H1 (cell line): ENCODE results near the gene RASA4. TPM values are rescaled to one million over a fixed set of nuclear protein-coding genes. Genes with fewer than 3 reads are reported as not detected.
"Not testable (repeated sequence)": the region's sequence is repeated elsewhere in the genome, so short reads cannot be mapped to it uniquely, and the experiment has no call there.

Experiments
- CTCF ChIA-PET: fragments of 300-600 bp; sonication (Branson Sonifier 250); formaldehyde crosslinking; loops from one replicate; lab custom pipeline; 2021; ENCODE audit not compliant: partially characterized antibody; lab: Charles Lee
- POLR2A ChIA-PET: fragments of 300-600 bp; sonication (Branson Sonifier 250); formaldehyde crosslinking; loops from one replicate; lab custom pipeline; 2021; ENCODE audit warnings: inconsistent platforms; ENCODE audit not compliant: partially characterized antibody; lab: Charles Lee
- DNase-seq, 2 experiments: peaks; one replicate each; pipeline versions ENCODE4 v3.0.0 to v3.0.0-alpha.2; 2010 to 2022; ENCODE audit warnings: low spot score in 2 of 2, low read depth in 1 of 2, mixed read lengths in 1 of 2
- FAIRE-seq: peaks from 2 replicates; lab custom pipeline; 2011; peaks lifted over from hg19 to GRCh38; lab: Jason Lieb, UNC
- H2AFZ ChIP-seq: 2 replicates; pipeline ENCODE4 v1.8.1; 2012; ENCODE audit warnings: low read length, inconsistent platforms
- H2AK5ac ChIP-seq: 2 replicates; pipeline ENCODE4 v1.6.1; 2013; ENCODE audit warnings: low read depth, low read length
- H2BK120ac ChIP-seq: replicated peaks from 2 replicates; pipeline ENCODE3; 2013; ENCODE audit warnings: low read depth, low read length, inconsistent platforms
- H2BK12ac ChIP-seq: 2 replicates; pipeline ENCODE4 v1.6.1; 2013; ENCODE audit warnings: low read depth, low read length
- H2BK15ac ChIP-seq: 2 replicates; pipeline ENCODE4 v1.6.1; 2013; ENCODE audit warnings: low read length
- H2BK20ac ChIP-seq: 2 replicates; pipeline ENCODE4 v1.6.1; 2013; ENCODE audit warnings: low read length
- H2BK5ac ChIP-seq: 2 replicates; pipeline ENCODE4 v1.6.1; 2013; ENCODE audit warnings: low read depth, low read length
- H3K14ac ChIP-seq: 2 replicates; pipeline ENCODE4 v1.6.1; 2013; ENCODE audit warnings: inconsistent platforms; ENCODE audit not compliant: insufficient read length
- H3K18ac ChIP-seq: 2 replicates; pipeline ENCODE4 v1.6.1; 2013; ENCODE audit warnings: low read length; ENCODE audit errors: extremely low read depth
- H3K23ac ChIP-seq: 2 replicates; pipeline ENCODE4 v1.6.1; 2013; ENCODE audit warnings: inconsistent platforms; ENCODE audit not compliant: insufficient read length
- H3K23me2 ChIP-seq: 2 replicates; pipeline ENCODE4 v1.6.1; 2013; ENCODE audit warnings: low read depth, low read length
- H3K27ac ChIP-seq: 2 replicates; pipeline ENCODE4 v1.6.1; 2011; ENCODE audit warnings: low read depth, low read length, inconsistent platforms
- H3K27me3 ChIP-seq, 4 experiments: replicated peaks in 1 of 4; 1 replicate in 1 of 4; 2 replicates in 3 of 4; pipeline versions ENCODE4 v1.6.1 to v1.8.1; 2011 to 2013; ENCODE audit warnings: low read length in 3 of 4, mild to moderate bottlenecking in 3 of 4, inconsistent platforms in 2 of 4, mixed read lengths in 2 of 4, moderate library complexity in 1 of 4; ENCODE audit not compliant: control insufficient read depth in 3 of 4, insufficient read depth in 3 of 4; ENCODE audit errors: extremely low read depth in 1 of 4
- H3K36me3 ChIP-seq, 4 experiments: 2 replicates each; pipeline versions ENCODE4 v1.6.1 to v1.8.1; 2011 to 2013; ENCODE audit warnings: mild to moderate bottlenecking in 4 of 4, low read length in 3 of 4, moderate library complexity in 2 of 4, control low read depth in 1 of 4, inconsistent platforms in 1 of 4; ENCODE audit not compliant: insufficient read depth in 4 of 4, control insufficient read depth in 2 of 4
- H3K4ac ChIP-seq: replicated peaks from 2 replicates; pipeline ENCODE3; 2013; ENCODE audit warnings: low read length, low read depth, mixed read lengths, inconsistent platforms; ENCODE audit not compliant: insufficient read length
- H3K4me1 ChIP-seq, 4 experiments: replicated peaks in 1 of 4; 1 replicate in 1 of 4; 2 replicates in 3 of 4; pipeline versions ENCODE4 v1.6.1 to v1.8.1; 2011 to 2013; ENCODE audit warnings: low read length in 3 of 4, inconsistent platforms in 2 of 4, mixed read lengths in 1 of 4; ENCODE audit not compliant: insufficient read depth in 4 of 4, control insufficient read depth in 3 of 4
- H3K4me2 ChIP-seq, 2 experiments: 2 replicates each; pipeline versions ENCODE4 v1.6.1 to v1.8.1; 2011 to 2013; ENCODE audit warnings: low read depth in 2 of 2, low read length in 2 of 2, control low read depth in 1 of 2, inconsistent platforms in 1 of 2, mild to moderate bottlenecking in 1 of 2; ENCODE audit not compliant: insufficient read depth in 1 of 2
- H3K4me3 ChIP-seq, 4 experiments: fragments of 200-600, 300-600 bp in 1 of 4; sonication (generic), shearing (Covaris generic), sonication (Bioruptor Twin) in 1 of 4; 2 replicates each; pipeline versions ENCODE4 v1.5.1 to v1.8.1; 2011 to 2016; ENCODE audit warnings: low read length in 4 of 4, low read depth in 3 of 4, control low read depth in 2 of 4, inconsistent platforms in 2 of 4, mild to moderate bottlenecking in 2 of 4, mixed read lengths in 1 of 4, moderate library complexity in 1 of 4; ENCODE audit not compliant: insufficient read depth in 2 of 4; ENCODE audit errors: extremely low read depth in 1 of 4
- H3K56ac ChIP-seq: replicated peaks from 2 replicates; pipeline ENCODE3; 2013; ENCODE audit warnings: low read depth, mild to moderate bottlenecking, mixed read lengths, low read length, inconsistent platforms; ENCODE audit not compliant: insufficient read length
- H3K79me1 ChIP-seq: 2 replicates; pipeline ENCODE4 v1.6.1; 2013; ENCODE audit warnings: low read depth, low read length, control low read depth
- H3K79me2 ChIP-seq, 2 experiments: 2 replicates each; pipeline versions ENCODE4 v1.6.1 to v1.8.1; 2012 to 2013; ENCODE audit warnings: low read length in 2 of 2, mild to moderate bottlenecking in 2 of 2, inconsistent platforms in 1 of 2; ENCODE audit not compliant: insufficient read depth in 2 of 2, control insufficient read depth in 1 of 2
- H3K9ac ChIP-seq, 4 experiments: replicated peaks in 1 of 4; 1 replicate in 1 of 4; 2 replicates in 3 of 4; pipeline versions ENCODE4 v1.6.1 to v1.8.1; 2011 to 2013; ENCODE audit warnings: low read depth in 3 of 4, low read length in 3 of 4, control low read depth in 2 of 4, mild to moderate bottlenecking in 2 of 4, moderate library complexity in 2 of 4, inconsistent platforms in 1 of 4; ENCODE audit errors: extremely low read depth in 1 of 4
- H3K9me3 ChIP-seq, 2 experiments: 2 replicates each; pipeline versions ENCODE4 v1.6.1 to v1.8.1; 2012 to 2013; ENCODE audit warnings: mild to moderate bottlenecking in 2 of 2, moderate library complexity in 2 of 2, control low read depth in 1 of 2, inconsistent platforms in 1 of 2, low read depth in 1 of 2, low read length in 1 of 2, mixed read lengths in 1 of 2; ENCODE audit not compliant: insufficient read depth in 2 of 2
- H4K20me1 ChIP-seq, 2 experiments: replicated peaks in 1 of 2; 2 replicates each; pipeline versions ENCODE3 to v1.8.1; 2011 to 2013; ENCODE audit warnings: inconsistent platforms in 2 of 2, low read length in 2 of 2, mild to moderate bottlenecking in 1 of 2; ENCODE audit not compliant: insufficient read depth in 2 of 2, control insufficient read depth in 1 of 2
- H4K5ac ChIP-seq: 2 replicates; pipeline ENCODE4 v1.6.1; 2013; ENCODE audit warnings: low read length, low read depth, mixed read lengths, inconsistent platforms; ENCODE audit not compliant: insufficient read length
- H4K8ac ChIP-seq: 2 replicates; pipeline ENCODE4 v1.8.0; 2013; ENCODE audit warnings: mild to moderate bottlenecking, moderate library complexity, low read length, inconsistent platforms; ENCODE audit not compliant: insufficient read depth; ENCODE audit errors: extremely low read depth
- H4K91ac ChIP-seq: replicated peaks from 2 replicates; pipeline ENCODE3; 2013; ENCODE audit warnings: low read length, mixed read lengths, inconsistent platforms; ENCODE audit not compliant: insufficient read length
- WGBS, 2 experiments: shearing (Covaris generic) in 1 of 2; methylation state at CpG; one replicate each; pipeline versions ENCODE4 v1.1.6 to v1.1.7; 2013 to 2015; ENCODE audit warnings: low lambda C conversion rate in 2 of 2, mixed read lengths in 2 of 2, inconsistent platforms in 1 of 2, low coverage in 1 of 2, missing lambda C conversion rate in 1 of 2; ENCODE audit not compliant: insufficient replicate concordance in 2 of 2, insufficient coverage in 1 of 2, insufficient read length in 1 of 2; ENCODE audit errors: extremely low coverage in 1 of 2, missing lambda C conversion rate in 1 of 2; 5-methylcytosine and 5-hydroxymethylcytosine counted together
- polyA plus RNA-seq, 7 experiments: library from polyadenylated mRNA; depleted of rRNA in 3 of 7; stranded (reverse) in 5 of 7; unstranded in 2 of 7; fragments of >200 nt in 5 of 7; fragments of 200-250 nt in 2 of 7; gene quantifications; 1 replicate in 5 of 7; 2 replicates in 1 of 7; 4 replicates in 1 of 7; pipeline versions ENCODE4 v1.2.1 to v1.2.3, GENCODE V29; 2011 to 2013; ENCODE audit warnings: missing spikeins in 2 of 7, mixed read lengths in 2 of 7
- total RNA-seq: library from RNA; stranded (reverse); fragmentation: NEBNext Ultra II Directional; extraction: Animal tissue kit (Norgen Biotek cat#: 25700); gene quantifications from 2 replicates; pipeline ENCODE4 v1.2.1, GENCODE V29; 2021

RASA4 gene
- total and polyA plus RNA-seq, 2 of the 8 experiments (the other 6 are each of a cell fraction or from before 2014, with no cell fraction given), result 19.6 to 23.4 TPM

- H3K14ac ChIP-seq, POLR2A ChIA-PET, DNase-seq, H3K4me3 ChIP-seq, H2AK5ac ChIP-seq, H3K79me1 ChIP-seq, H3K9ac ChIP-seq, H2BK15ac ChIP-seq, FAIRE-seq, H4K8ac ChIP-seq, H2BK20ac ChIP-seq, H3K56ac ChIP-seq, H2BK120ac ChIP-seq, H4K91ac ChIP-seq, H3K4ac ChIP-seq, H3K79me2 ChIP-seq, H3K4me2 ChIP-seq, H3K18ac ChIP-seq, H4K5ac ChIP-seq, H3K36me3 ChIP-seq, H3K23ac ChIP-seq, H3K4me1 ChIP-seq, H2BK5ac ChIP-seq, CTCF ChIA-PET, H2BK12ac ChIP-seq, H3K27ac ChIP-seq, H2AFZ ChIP-seq, H3K9me3 ChIP-seq, H3K23me2 ChIP-seq, H4K20me1 ChIP-seq, H3K27me3 ChIP-seq: not testable (repeated sequence)
- WGBS, 2 experiments, result 94% methylated on average over 8 of the region's 11 CpGs; no CpG with 5 or more reads in 1 of the 2 experiments
These were observed 48.2 kb upstream of the RASA4 start for GRCh38 chr7:102664765-102665164.

DNA sequence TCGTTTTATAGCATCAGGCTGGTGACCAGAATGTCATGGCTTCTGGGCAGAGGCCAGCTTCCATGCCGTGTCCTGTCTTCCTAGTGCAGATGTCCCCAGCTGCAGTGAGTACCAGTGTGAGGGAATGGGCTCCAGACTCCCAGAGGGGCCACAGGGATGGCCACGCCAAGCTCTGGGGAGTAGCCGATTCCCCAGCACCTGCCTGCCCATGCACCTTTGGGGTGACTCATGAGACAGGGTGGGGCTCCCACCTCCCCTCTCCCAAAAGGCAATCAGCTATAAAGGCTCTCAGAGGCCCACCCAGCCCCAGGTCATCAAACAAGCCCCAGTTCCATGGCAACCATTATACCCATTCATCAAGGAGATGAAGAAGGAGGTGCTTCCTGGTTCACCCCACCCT is 33.4 kb upstream of the RASA4 start, which contains the start of gene SPDYE2B:
Gene SPDYE2B (plus strand): TSS at position 396 of the 400 bp plus-strand sequence. CDS start 2,030 bp downstream, outside the sequence.
- H3K79me2 ChIP-seq, CTCF ChIA-PET, FAIRE-seq: not testable (repeated sequence)

More for the DNA sequence above, 33.4 kb upstream of the RASA4 start, which contains the start of gene SPDYE2B:
- H3K36me3 ChIP-seq, H2BK20ac ChIP-seq, DNase-seq, H2BK12ac ChIP-seq, H2AFZ ChIP-seq, H3K27ac ChIP-seq, H3K23ac ChIP-seq, H3K18ac ChIP-seq, H3K23me2 ChIP-seq, H2BK120ac ChIP-seq, H4K8ac ChIP-seq, H3K4ac ChIP-seq, H3K4me3 ChIP-seq, H4K5ac ChIP-seq, H4K20me1 ChIP-seq, H2AK5ac ChIP-seq, H3K4me2 ChIP-seq, H3K14ac ChIP-seq, H3K27me3 ChIP-seq, H3K56ac ChIP-seq, H3K9me3 ChIP-seq, H3K9ac ChIP-seq, POLR2A ChIA-PET, H4K91ac ChIP-seq, H3K4me1 ChIP-seq, H3K79me1 ChIP-seq, H2BK15ac ChIP-seq, H2BK5ac ChIP-seq: not testable (repeated sequence)
- no CpG with 5 or more reads among the region's 4 CpGs for WGBS, 2 experiments
